Measurements from ENCODE around the gene FMNL2.

DNA sequence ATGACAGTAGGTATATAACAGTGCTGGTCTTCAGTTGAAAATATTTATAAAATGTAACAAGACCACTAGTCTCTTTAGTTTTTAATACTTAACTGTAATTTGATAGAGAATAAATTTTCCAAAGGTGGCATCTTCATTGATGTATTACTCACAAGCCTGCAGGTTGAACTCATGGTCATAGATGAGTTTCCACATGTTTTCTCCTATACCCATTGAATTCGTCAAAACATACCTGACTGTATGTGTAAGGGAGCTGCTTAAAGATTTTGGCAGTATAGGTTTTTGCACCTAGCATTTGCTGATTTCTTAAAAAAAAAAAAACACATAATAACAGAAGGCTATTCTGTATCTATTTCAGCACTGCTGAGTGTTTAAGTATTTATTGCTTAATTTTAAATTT, 112.9 kb downstream of the FMNL2 start:
- TF ChIP-seq, protein P1, sequence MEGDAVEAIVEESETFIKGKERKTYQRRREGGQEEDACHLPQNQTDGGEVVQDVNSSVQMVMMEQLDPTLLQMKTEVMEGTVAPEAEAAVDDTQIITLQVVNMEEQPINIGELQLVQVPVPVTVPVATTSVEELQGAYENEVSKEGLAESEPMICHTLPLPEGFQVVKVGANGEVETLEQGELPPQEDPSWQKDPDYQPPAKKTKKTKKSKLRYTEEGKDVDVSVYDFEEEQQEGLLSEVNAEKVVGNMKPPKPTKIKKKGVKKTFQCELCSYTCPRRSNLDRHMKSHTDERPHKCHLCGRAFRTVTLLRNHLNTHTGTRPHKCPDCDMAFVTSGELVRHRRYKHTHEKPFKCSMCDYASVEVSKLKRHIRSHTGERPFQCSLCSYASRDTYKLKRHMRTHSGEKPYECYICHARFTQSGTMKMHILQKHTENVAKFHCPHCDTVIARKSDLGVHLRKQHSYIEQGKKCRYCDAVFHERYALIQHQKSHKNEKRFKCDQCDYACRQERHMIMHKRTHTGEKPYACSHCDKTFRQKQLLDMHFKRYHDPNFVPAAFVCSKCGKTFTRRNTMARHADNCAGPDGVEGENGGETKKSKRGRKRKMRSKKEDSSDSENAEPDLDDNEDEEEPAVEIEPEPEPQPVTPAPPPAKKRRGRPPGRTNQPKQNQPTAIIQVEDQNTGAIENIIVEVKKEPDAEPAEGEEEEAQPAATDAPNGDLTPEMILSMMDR (IDR thresholded peaks at IDR 0.05; ENCODE audit: low read length), result no peak
- TF ChIP-seq EZH2 (optimal IDR thresholded peaks at IDR 0.05; ENCODE audit: low read depth, low read length) (no peak), EZH2phosphoT487 (IDR thresholded peaks at IDR 0.05; ENCODE audit: low read length) (no peak)

All from MM.1S (cell line).